Activated T-cell treated with anti-CD3 and anti-CD28 coated beads, Interleukin-2, amount 50 U/mL, for 72 hours (primary cell): ENCODE data around the gene NOXA1. TPM values are rescaled to one million over a fixed set of nuclear protein-coding genes. Genes with fewer than 3 reads are reported as not detected.
"Not testable (repeated sequence)": the region's sequence is repeated elsewhere in the genome, so short reads cannot be mapped to it uniquely, and the experiment has no call there.

Experiments
- ATAC-seq, 2 donors: fragments of 150-1000 bp; cut with Tn5 transposase; replicated peaks in 1 of 2; 2 replicates each; pipeline ENCODE4 v1.10.0; 2021; ENCODE audit warnings: moderate library complexity in 2 of 2, mild to moderate bottlenecking in 1 of 2
- DNase-seq, 2 donors: peaks; one replicate each; pipeline ENCODE4 v3.0.0; 2021 to 2022; ENCODE audit warnings: mixed read lengths in 1 of 2
- H3K27ac Mint-ChIP-seq: one replicate; pipeline ENCODE4 v1.8.0; 2022; ENCODE audit warnings: mild to moderate bottlenecking, moderate library complexity, mixed read lengths
- H3K27me3 Mint-ChIP-seq: one replicate; pipeline ENCODE4 v1.8.0; 2022; ENCODE audit warnings: low read depth, mixed read lengths
- H3K36me3 Mint-ChIP-seq, 2 donors: one replicate each; pipeline ENCODE4 v1.8.0; 2022; ENCODE audit warnings: mixed read lengths in 2 of 2, mild to moderate bottlenecking in 1 of 2; ENCODE audit not compliant: insufficient read depth in 2 of 2
- H3K4me1 Mint-ChIP-seq: one replicate; pipeline ENCODE4 v1.8.0; 2022; ENCODE audit warnings: low read depth, mixed read lengths
- H3K4me3 Mint-ChIP-seq, 2 donors: one replicate each; pipeline ENCODE4 v1.8.0; 2022; ENCODE audit warnings: mild to moderate bottlenecking in 2 of 2, mixed read lengths in 2 of 2, moderate library complexity in 2 of 2
- H3K9me3 Mint-ChIP-seq, 2 donors: one replicate each; pipeline ENCODE4 v1.8.0; 2022; ENCODE audit warnings: mixed read lengths in 2 of 2
- total RNA-seq, 2 donors: library from RNA; stranded (reverse); gene quantifications; one replicate each; pipeline ENCODE4 v1.2.3, GENCODE V29; 2022

The NOXA1 gene
- total RNA-seq, 2 donors from 2014 or later: 1.4 to 1.8 TPM

DNA sequence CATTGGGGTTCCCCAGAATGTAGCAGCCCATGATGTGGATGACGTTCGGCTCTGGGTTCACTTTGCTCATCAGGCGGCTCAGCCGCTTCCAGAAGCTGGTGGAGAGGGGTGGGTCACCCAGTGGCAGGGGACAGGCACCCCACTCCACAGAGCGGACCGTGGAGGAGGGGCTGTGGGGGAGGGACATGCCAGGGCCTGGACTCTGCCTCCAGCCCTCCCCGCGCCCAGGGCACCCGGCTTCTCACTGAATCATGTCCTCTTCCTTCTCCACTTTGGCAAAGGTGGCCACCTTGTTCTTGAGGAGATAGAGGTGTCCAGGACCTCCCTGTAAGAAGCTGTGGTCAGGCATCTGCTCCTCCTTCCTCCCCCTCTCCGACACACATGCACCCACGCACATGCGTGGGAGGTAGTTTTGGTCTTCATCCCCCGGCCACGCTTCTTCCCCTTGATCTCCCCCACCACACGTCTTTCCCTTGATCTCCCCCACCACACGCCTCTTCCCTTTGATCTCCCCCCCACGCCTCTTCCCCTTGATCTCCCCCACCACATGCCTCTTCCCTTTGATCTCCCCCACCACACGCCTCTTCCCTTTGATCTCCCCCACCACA lies 26.8 kb downstream of the NOXA1 start:
- Mint-ChIP-seq H3K4me3 (no peak overlapping the region), H3K4me1 (peaks cover 31% of the 10 kb centered on the region), H3K27me3 (no peaks in the 10 kb centered on the region), H3K27ac (no peak overlapping the region), H3K36me3 (peaks cover 0 to 5% of the 10 kb centered on the region in 2 donors), H3K9me3 (no peaks in the 10 kb centered on the region)
- no peak for ATAC-seq
- peak in 1 of 2 donors; percentile 45 for DNase-seq

DNA sequence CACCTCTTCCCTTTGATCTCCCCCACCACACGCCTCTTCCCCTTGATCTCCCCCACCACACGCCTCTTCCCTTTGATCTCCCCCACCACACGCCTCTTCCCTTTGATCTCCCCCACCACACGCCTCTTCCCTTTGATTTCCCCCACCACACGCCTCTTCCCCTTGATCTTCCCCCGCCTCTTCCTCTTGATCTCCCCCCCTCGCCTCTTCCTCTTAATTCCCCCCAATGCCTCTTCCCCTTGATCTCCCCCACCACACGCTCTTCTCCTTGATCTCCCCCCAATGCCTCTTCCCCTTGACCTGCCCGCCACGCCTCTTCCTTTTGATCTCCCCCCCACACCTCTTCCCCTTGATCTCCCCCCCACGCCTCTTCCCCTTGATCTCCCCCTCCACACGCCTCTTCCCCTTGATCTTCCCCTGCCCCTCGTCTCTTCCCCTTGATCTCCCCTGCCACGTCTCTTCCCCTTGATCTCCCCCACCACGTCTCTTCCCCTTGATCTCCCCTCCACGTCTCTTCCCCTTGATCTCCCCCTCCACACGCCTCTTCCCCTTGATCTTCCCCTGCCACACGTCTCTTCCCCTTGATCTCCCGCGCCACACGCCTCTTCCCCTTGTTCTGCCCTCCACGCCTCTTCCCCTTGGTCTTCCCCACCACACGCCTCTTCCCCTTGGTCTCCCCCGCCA lies 27.5 kb downstream of the NOXA1 start:
- not testable (repeated sequence) for ATAC-seq, H3K27me3 Mint-ChIP-seq, DNase-seq, H3K36me3 Mint-ChIP-seq, H3K9me3 Mint-ChIP-seq, H3K27ac Mint-ChIP-seq
- peak overlapping the region in 1 of 2 donors; percentile 10 for H3K4me3 Mint-ChIP-seq
- H3K4me1 Mint-ChIP-seq: peaks cover 25% of the 10 kb centered on the region

DNA sequence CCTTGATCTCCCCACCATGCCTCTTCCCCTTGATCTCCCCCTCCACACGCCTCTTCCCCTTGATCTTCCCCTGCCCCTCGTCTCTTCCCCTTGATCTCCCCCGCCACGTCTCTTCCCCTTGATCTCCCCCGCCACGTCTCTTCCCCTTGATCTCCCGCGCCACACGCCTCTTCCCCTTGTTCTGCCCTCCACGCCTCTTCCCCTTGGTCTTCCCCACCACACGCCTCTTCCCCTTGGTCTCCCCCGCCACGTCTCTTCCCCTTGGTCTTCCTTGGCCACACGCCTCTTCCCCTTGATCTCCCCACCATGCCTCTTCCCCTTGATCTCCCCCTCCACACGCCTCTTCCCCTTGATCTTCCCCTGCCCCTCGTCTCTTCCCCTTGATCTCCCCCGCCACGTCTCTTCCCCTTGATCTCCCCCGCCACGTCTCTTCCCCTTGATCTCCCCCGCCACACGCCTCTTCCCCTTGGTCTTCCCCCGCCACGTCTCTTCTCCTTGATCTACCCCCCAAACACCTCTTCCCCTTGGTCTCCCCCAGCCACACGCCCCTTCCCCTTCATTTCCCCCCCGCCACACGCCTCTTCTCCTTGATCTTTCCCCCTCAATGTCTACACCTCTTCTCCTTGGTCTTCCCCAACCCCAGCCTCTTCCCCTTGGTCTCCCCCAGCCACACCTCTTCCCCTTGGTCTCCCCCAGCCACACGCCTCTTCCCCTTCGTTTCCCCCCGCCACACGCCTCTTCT lies 28.2 kb downstream of the NOXA1 start:
- not testable (repeated sequence) for DNase-seq, H3K27ac Mint-ChIP-seq, ATAC-seq, H3K9me3 Mint-ChIP-seq, H3K36me3 Mint-ChIP-seq, H3K4me3 Mint-ChIP-seq, H3K27me3 Mint-ChIP-seq
- peaks cover 30% of the 10 kb centered on the region for H3K4me1 Mint-ChIP-seq

DNA sequence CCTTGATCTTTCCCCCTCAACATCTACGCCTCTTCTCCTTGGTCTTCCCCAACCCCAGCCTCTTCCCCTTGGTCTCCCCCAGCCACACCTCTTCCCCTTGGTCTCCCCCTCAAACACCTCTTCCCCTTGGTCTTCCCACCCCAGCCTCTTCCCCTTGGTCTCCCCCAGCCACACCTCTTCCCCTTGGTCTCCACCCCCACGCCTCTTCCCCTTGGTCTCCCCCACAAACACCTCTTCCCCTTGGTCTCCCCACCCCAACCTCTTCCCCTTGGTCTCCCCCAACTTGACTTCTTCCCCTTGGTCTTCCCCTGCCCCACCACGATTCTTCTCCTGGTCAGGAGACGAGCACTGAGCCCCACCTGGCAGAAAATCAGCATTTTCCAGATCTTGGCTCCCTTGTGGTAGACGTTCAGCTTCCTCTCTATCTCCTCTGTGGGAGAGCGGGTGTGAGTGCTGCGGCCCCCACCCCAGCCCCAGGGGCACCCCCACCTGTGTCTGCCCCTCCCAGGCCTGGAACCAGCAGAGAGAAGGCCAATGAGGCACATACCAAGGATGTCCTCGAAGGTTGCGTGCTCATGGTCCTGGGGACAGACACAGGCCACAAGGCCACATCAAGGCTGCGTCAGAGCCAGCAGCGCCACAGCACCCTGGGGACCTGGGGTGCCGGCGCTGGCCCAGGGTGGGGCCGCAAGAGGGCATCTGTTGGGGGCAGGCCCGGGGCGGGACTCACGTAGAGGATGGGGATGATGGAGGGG lies 29.0 kb downstream of the NOXA1 start:
- peak overlapping the region in 1 of 2 donors; percentile 37 for H3K4me3 Mint-ChIP-seq
- peaks cover 35% of the 10 kb centered on the region for H3K4me1 Mint-ChIP-seq
- no peaks in the 10 kb centered on the region for H3K9me3 Mint-ChIP-seq
- H3K36me3 Mint-ChIP-seq: peaks cover 0 to 5% of the 10 kb centered on the region in 2 donors
- no peaks in the 10 kb centered on the region for H3K27me3 Mint-ChIP-seq
- no peak overlapping the region for H3K27ac Mint-ChIP-seq
- ATAC-seq (no peak), DNase-seq (no peak)

DNA sequence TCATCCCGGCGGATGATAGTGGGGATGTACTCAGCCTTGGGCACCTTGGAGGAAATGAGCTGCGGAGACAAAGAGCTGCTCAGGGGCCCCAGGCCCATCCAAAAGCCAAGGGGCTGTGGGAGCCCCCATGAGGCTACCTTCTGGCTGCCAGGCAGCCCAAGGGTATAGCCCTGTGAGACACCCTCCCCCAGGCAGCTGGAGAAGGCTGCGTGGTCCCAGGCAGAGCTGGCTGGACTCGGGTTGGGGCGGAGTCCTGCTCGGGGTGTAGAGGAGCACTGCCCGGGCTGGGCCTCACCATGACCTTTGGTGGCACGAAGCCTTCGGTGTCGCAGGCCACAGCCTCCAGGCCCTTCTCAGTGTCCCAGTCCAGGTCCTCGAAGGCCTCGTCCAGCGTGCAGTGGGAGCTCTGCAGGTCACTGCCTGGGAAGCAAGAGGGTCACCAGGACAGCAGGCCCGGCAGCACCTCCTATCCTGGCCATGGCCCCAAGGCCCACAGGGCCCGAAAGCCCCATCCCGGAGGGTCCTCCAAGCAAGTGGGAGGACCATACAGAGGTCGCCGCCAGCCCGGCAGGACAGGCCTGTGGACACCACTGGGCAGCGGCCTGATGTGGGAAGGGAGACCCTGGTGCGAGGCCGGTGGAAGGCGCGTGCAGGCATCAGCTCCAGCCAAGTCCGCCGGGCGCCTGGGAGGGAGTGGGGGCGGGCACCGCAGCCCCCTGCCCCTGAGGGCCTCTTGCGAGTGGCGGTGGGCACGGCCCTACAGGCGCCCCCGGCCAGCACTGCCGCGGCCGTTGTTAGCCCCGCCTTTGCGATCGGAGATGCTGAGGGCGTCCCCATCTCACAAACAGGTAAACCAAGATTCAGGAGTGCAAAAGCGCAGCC lies 29.8 kb downstream of the NOXA1 start:
- Mint-ChIP-seq H3K27me3 (no peaks in the 10 kb centered on the region), H3K36me3 (peaks cover 0 to 5% of the 10 kb centered on the region in 2 donors), H3K4me3 (no peak overlapping the region), H3K4me1 (peaks cover 42% of the 10 kb centered on the region), H3K27ac (no peak overlapping the region), H3K9me3 (no peaks in the 10 kb centered on the region)
- ATAC-seq (no peak), DNase-seq (no peak)

DNA sequence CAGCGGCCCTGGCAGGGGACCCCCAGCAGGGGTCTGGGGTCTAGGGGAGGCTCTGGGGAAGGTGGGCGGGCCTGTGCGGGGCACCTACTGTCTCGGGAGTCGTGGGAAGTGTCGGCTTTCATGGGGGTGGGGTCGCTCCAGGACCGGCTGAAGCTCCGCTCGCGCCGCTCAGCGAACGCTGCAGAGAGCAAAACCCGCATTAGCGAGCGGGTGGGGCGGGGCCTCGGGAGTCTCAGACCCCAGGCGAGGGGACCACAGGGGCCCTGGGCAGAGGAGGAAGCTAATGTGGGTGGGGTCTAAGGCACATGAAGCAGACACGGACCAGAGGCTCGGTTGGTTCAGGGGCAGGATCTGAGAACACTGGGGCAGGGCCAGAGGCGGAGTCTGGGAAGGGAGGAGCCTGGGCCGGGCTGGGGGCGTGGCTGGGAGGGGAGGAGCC lies 30.5 kb downstream of the NOXA1 start:
- DNase-seq (peak; percentile 76), ATAC-seq (peak; percentile 77 to 81)
- Mint-ChIP-seq H3K27me3 (no peaks in the 10 kb centered on the region), H3K9me3 (no peaks in the 10 kb centered on the region), H3K4me1 (peaks cover 42% of the 10 kb centered on the region), H3K27ac (no peak overlapping the region), H3K4me3 (peak overlapping the region in 1 of 2 donors; percentile 53), H3K36me3 (peaks cover 0 to 5% of the 10 kb centered on the region in 2 donors)

DNA sequence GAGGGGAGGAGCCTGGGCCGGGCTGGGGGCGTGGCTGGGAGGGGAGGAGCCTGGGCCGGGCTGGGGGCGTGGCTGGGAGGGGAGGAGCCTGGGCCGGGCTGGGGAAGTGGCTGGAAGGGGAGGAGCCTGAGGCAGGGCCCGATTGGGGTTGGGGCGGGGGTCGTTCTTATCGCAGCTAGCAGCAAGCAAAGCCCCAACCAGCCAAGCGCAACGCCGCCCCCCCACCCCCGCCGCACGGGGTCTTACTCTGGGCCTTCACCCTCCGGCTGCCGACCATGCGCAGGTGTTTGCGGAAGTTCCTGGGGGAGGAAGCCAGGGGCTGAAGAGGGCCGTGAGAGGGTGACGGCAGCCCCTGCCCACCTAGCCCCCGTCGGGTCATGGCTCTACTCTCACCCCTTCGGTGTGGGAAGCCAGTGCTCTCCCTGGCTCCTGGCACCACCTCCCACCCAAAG lies 31.0 kb downstream of the NOXA1 start:
- H3K36me3 Mint-ChIP-seq: peaks cover 0 to 5% of the 10 kb centered on the region in 2 donors
- H3K4me1 Mint-ChIP-seq: peaks cover 42% of the 10 kb centered on the region
- DNase-seq (peak in 1 of 2 donors; percentile 67), ATAC-seq (peak; percentile 45 to 55)
- H3K27me3 Mint-ChIP-seq: no peaks in the 10 kb centered on the region
- H3K27ac Mint-ChIP-seq: no peak overlapping the region
- no peaks in the 10 kb centered on the region for H3K9me3 Mint-ChIP-seq
- peak overlapping the region; percentile 46 to 76 for H3K4me3 Mint-ChIP-seq

DNA sequence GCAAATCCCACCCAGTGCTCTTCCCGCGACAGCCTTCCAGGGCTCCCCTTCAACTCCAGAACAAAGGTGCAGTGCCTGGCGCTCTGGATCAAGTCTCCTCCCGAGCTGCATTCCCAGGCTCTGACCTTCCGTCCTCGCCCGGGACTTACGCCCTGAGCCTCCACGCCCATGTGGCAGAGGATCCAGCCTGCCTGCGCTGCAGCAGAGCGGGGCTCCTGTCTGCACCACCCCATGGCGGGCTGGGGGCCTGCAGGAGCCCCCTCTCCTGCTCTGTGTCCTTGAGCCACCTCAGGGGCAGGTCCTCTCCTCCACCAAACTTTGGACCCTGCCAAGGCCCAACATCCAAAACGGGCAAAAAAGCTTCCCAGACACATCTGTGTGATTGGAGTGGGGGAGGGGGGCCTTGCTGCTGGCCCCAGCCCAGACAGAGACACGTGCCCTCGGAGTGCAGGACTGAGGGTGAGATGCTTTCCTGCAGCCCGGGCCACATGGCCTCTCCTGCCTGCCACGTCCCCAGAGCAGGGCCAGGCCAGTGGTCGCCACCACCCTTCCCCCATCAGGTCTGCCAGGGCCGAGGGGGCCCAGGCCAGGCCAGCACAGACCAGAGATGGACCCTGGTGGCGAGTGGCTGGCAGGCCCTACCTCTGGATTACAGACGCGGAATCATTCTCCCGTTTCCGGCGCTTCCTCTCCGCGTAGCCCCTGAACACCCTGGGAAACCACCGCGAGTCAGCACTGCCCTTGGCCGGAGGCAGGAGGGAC lies 31.6 kb downstream of the NOXA1 start:
- H3K4me1 Mint-ChIP-seq: peaks cover 42% of the 10 kb centered on the region
- ATAC-seq (no peak), DNase-seq (no peak)
- H3K36me3 Mint-ChIP-seq: peaks cover 0 to 2% of the 10 kb centered on the region in 2 donors
- H3K4me3 Mint-ChIP-seq: peak overlapping the region; percentile 46 to 76
- no peaks in the 10 kb centered on the region for H3K27me3 Mint-ChIP-seq
- no peak overlapping the region for H3K27ac Mint-ChIP-seq
- no peaks in the 10 kb centered on the region for H3K9me3 Mint-ChIP-seq

DNA sequence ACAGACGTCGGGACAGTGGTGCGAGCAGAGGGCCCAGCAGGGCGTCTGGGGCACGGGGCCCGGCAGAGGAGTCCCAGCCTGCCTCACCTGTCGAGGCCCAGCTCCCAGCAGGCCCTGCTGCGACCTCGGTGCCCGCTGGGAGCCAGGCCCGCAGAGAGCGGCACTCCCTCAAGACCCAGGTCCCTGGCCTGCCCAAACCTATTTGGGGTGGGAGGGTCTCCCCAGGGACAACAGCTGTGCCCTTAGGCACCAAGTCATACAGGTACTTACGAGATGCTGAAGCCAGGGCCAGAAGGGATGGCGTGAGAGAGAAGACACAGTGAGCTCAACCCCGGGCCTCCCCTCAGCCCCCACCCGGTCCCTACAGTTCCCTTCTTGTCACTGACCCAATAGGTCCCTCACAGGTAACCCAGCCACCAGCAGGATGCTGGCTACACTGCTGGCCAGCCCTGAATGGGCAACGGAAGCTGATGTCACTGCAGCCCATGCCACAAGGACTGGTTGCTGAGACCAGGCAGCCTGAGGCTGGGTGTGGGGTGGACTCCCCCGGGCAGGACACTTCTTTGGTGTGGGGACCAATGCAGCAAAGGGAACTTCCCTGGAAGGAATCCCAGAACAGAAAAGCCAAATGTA lies 32.3 kb downstream of the NOXA1 start:
- Mint-ChIP-seq H3K27me3 (no peaks in the 10 kb centered on the region), H3K36me3 (peaks cover 0 to 2% of the 10 kb centered on the region in 2 donors), H3K27ac (no peak overlapping the region), H3K9me3 (no peaks in the 10 kb centered on the region), H3K4me1 (peaks cover 44% of the 10 kb centered on the region), H3K4me3 (peak overlapping the region in 1 of 2 donors; percentile 76)
- no peak for ATAC-seq
- no peak for DNase-seq

DNA sequence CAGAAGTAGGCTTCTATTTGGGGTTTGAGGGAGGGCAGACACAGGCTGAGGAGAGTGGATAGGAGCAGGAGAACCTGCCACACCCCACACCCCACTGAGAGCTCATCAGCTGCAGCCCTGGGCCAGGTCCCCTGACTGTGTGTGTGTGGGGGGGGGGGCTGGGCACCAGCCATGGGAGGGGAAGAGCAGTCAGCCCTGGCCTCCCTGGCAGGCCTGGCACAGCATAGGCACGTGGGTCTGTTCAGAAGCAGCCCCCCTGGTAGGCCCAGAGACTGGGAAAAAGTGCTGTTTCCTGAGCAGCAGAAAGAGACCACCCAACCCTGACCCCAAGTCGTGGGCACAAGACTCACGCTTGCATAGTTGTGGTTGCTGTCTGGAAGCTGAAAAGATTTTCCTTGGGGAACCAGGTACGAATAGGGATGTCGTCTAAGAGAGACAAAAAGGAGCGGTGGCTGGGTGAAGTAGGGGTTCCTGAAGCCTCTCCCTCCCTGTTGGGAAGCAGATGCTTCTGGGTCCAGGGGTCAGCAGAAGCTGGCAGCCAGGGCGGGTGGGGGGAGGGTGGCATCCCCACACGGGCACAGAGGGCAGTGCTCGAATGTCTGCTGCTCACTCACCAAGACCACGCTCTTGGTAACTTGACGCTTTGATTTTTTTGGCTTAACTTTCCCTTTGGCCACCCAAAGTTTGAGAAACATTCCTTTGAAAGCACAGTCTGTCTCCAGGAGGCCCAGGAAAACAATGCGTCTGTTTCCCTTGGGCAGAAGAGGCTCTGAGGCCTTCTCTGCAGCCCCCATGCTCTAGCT lies 33.1 kb downstream of the NOXA1 start:
- peaks cover 45% of the 10 kb centered on the region for H3K4me1 Mint-ChIP-seq
- H3K27ac Mint-ChIP-seq: no peak overlapping the region
- DNase-seq: no peak
- H3K4me3 Mint-ChIP-seq: no peak overlapping the region
- peaks cover 0 to 2% of the 10 kb centered on the region in 2 donors for H3K36me3 Mint-ChIP-seq
- H3K9me3 Mint-ChIP-seq: no peaks in the 10 kb centered on the region
- no peaks in the 10 kb centered on the region for H3K27me3 Mint-ChIP-seq
- no peak for ATAC-seq
